ENCODE measurements around the gene NCKAP5L.
"Not testable (repeated sequence)": the region's sequence is repeated elsewhere in the genome, so short reads cannot be mapped to it uniquely, and the experiment has no call there.

NCKAP5L gene

DNA sequence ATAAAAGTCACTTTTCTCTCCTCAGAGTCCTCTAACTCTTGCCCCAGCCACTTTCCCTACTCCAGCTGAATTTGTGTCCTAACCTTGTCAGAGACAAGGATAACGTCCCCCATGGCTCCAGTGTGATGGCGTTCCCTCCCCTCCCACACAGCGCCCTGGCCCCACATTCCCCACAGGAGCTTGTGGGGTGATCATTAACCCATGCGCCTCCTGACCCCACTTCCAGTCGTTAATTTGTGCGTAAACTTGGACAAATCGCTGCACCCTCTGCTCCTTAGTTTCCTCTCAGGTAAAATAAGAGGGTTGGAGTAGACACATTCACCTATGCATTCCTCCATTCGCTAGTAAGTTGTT, 37.5 kb upstream of the NCKAP5L start:
- no peak for DNase-seq

DNA sequence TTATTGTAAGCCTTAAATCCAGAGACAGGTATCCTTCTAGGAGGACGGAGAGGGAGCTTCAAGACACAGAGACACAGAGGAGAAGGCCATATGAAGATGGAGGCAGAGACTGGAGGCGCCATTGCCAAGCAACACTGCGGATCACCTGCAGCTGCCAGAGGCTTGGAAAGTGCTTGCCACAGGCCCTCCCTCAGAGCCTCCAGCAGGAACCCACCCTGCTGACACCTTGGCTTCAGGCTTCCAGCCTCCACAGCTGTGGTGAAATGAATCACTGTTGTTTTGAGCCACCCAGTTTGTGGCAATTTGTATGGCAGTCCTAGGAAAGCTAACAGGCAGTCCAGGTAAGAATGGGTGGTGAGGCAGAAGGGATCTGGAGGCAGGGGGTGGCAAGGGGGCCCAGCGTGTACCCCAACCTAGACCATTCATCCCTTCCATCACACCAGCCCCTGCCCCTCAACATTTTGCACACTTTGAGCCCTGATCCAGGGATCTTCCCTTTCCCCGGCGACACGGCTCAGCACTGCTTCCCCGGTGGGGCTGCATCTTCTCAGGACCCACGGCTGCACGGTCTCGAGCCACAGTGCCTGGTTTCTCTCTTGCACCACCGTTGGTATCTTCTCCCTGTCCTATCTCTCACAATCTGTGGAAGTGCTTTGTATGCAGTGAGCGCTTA, 37.0 kb upstream of the NCKAP5L start:
- no peak for DNase-seq

GRCh38 chr12:49864798-49865090, 36.5 kb upstream of the NCKAP5L start:
- DNase-seq, result no peak

DNA sequence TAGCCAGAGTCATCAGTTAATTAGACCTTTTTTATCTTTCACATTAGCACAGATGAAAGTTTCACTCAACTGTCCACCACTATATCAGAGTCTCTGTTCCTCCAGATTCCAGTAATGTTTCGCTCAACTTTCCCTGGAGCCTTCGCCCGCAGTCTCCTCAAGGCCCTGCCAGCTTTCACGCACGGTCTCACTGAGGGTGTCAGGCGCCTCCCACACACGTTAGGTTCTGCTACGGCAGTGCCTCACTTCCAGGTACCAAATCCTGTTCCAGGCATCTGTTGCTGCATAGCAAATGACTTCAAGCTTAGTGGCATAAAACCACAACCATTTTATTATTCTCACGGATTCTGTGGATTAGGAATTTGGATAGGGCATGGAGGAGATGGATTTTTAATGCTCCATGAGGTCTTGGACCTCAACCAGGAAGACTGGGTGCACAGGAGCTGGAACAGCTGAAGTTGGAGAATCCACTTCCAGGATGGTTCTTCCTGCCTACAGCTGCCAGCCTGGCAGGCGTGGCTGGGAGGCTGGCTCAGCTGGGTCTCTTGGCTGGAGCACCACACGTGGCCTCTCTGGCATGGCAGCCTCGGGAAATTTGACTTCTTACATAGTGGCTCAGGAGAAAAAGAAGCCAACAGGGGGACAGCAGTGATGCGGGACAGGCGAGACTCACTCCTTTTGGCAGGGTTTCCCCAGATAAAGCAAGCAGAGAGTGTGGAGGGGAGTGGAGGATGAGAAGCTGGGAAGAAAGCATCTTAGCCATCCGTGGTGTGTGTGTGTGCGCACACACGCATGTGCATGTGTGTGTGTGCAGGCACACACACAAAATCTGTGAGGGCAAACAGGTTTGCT, 36.0 kb upstream of the NCKAP5L start:
- no peak for DNase-seq

DNA sequence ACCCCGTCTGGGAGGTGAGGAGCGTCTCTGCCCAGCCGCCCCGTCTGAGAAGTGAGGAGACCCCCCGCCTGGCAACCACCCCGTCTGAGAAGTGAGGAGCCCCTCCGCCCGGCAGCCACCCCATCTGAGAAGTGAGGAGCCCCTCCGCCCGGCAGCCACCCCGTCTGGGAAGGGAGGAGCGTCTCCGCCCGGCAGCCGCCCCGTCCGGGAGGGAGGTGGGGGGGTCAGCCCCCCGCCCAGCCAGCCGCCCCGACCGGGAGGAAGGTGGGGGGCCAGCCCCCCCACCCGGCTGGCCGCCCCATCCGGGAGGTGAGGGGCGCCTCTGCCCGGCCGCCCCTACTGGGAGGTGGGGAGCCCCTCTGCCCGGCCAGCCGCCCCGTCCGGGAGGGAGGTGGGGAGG, 32.7 kb upstream of the NCKAP5L start:
- not testable (repeated sequence) for DNase-seq

DNA sequence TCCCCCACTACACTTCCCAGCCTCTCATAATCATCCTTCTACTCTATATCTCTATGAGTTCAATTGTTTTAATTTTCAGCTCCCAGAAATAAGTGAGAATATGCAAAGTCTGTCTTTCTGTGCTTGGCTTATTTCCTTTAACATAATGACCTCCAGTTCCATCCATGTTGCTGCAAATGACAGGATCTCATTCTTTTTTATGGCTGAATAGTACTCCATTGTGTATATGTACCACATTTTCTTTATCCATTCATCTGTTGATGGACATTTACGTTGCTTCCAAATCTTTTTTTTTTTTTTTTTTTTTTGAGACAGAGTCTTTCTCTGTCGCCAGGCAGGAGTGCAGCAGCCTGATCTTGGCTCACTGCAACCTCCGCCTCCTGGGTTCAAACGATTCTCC, 27.7 kb upstream of the NCKAP5L start:
- DNase-seq, result not testable (repeated sequence)

GRCh38 chr12:49854976-49855375, 26.8 kb upstream of the NCKAP5L start:
- DNase-seq, result no peak

DNA sequence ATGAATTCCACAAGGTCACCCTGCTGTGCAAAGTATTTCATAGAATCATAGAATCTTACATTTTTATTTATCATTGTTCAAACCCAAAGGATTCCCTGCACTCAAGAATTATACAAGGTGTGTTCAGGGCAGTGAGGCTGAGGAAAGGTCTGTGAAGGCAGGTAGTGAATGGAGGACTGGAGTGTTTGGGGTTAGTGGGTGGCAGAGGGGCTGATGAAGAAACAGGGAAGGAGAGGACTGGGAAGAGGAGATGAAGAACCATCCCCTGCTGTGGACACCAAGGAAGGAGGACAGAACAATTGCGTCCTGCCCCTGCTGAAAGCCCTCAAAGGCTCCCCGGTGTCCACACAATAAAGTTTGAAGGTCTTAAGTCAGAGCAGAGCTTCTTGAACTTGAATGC, 25.5 kb upstream of the NCKAP5L start:
- no peak for DNase-seq

GRCh38 chr12:49847161-49847560, 18.9 kb upstream of the NCKAP5L start:
- DNase-seq, result no peak

DNA sequence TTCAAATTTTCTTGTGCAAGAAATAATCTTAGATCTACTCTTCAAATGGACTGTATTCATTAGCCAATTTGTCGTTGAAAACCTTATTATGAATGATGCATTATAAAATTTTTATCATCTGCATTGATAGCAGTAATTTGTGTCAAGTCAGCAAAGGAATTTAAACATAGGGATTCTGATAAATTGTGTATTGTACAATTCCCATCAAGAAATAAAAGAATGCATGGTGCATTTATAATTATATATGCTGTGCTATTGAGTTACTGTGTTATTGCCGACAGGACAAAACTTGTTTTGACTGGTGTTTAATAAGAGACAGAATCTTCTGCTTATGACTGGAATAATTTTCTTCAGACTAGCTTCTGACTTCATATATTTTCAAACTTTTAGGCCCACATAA, 17.8 kb upstream of the NCKAP5L start:
- DNase-seq, result no peak

GRCh38 chr12:49843876-49844437, 15.7 kb upstream of the NCKAP5L start:
- no peak for DNase-seq

GRCh38 chr12:49843411-49843810, 15.2 kb upstream of the NCKAP5L start:
- no peak for DNase-seq

DNA sequence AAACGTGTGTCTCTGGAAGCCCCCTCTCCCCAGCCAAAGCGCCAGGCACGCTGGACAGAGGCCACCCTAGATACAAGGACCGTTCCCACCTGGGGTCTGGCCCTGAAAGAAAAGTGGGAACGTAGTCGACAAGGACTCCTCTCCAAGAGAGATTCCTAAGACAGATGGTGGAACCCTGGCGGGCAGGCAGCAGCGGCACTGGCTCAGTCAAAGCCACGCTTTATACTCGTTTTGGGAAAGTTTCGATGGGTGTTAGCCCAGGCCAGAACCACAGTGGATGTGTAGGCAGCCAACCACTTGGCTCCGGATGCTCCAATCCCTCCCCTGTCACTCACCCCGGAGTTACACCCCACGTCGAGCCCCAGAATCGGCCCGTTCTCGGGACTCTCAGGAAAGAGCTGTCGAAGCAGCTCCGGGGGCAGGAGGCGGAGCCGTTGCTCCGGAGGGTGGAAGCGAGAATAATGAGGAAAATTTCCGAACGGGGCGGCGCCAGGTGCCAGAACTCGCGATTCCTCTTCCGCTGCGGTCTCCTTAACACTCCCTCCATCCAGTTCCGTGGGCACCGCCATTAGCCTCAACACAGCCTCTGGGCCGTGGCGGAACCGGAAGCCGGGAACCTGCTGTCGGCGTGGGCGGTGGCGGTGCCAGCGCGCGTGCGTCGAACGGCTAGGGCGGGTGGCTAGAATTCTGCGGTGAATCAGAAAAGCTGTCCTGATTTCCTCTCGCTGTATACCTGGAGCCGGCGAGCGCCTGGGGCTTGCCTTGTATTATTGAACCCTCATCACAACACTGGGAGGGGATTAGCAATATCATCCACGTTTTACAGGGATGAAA, 14.5 kb upstream of the NCKAP5L start, which contains the start of gene BCDIN3D:
Gene BCDIN3D (minus strand): TSS at position 588 of the 834 bp plus-strand sequence. CDS start 19 bp downstream, at position 569.
- peak; percentile 90 for DNase-seq

- no peak for DNase-seq
Observed at GRCh38 chr12:49838973-49839633, 10.9 kb upstream of the NCKAP5L start.

- no peak for DNase-seq
Observed at GRCh38 chr12:49832836-49833421, 4.7 kb upstream of the NCKAP5L start.

DNA sequence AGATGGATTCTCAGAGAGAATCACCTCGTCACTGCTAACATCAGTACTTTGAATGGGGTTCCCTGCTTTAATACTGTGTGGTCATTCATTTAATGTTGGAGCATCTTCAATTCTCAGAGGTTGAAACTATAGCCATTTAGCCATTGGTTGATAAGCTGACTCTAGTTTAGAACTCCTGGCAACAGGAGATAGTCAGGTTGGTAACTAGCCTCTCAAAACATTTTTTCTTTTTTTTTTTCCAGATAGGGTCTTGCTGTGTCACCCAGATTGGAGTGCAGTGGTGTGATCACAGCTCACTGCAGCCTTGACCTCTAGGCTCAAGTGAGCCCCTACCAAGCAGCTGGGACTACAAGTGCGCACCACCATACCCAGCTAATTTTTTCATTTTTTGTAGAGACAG, 3.5 kb upstream of the NCKAP5L start:
- no peak for DNase-seq

- DNase-seq, result peak; percentile 43
Observed at GRCh38 chr12:49827401-49828099, 663 bp downstream of the NCKAP5L start.

- DNase-seq, result no peak
Observed at GRCh38 chr12:49827051-49827400, 1.2 kb downstream of the NCKAP5L start.

DNA sequence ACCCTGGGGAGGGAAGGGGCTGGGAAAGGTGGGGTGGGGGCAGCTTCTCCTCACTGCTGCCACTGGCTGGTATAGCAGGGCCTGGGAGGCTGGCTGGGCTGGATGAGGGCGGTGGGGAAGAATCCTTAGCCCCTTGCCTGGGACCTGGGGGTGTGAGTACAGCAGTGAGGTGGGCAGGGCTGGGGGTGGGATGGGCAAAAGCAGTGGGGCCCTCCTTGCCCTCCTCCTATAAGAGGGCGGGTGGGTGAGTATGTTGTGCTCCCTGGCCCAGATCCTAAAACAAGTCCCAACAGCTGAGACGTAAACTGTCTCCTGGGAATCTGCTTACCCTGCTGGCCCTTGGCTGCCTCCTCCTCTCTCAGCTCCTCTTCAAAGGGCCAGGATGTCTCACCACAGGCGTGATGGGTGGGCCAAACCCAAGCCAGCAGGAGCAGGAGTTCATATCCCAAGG, 2.2 kb downstream of the NCKAP5L start:
- DNase-seq, result no peak

DNA sequence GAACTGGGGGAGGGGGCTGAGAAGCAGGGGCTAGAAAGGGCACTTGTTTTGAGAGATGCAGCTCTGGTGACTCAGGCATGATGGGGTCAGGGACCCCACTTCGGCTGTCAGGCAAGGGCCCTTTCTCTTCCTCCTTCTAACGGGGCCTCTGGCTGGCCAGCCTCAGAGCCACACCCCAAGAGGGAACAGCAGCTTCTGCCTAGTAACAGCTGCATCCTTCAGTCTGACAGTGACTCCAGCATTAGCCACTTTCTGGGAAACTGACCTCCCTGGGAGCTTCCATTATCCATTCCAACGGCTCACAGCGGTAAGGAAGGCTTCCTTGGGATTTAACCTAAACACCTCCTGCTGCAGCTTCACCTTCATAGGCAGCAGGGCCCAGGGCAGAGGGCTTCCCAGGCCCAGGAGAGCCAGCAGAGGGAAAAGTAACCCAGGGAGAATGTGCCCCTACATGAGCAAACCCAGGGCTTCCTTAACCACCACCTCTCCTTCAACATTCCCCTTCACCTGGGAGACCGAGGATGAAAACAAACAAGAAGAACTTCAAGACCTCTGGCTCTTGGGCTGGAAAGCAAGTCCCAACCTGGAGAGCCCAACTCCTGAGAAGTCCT, 2.7 kb downstream of the NCKAP5L start:
- DNase-seq, result no peak

DNA sequence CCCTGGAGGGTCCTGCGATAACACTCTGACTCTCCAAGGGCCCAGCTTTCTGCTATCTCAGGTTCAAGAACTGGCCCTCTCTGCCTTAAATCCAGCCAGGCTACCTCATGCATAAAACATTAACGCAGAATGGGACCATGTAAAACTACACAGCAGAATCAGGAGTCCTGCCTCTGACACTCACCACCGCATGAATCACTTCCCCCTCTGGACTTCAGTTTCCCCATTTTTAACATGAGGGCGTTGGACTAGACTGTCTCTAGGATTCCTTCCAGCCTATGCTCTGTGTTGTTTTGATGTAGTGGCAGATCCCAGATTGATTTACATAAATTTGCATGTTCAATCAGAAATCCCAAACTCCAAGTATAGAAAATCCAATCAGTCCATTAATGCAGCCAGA, 3.3 kb downstream of the NCKAP5L start:
- DNase-seq, result no peak

Measured in effector CD4-positive, alpha-beta T cell (primary cell).